Esophagus squamous epithelium (tissue), 4 donors: ENCODE results near the gene JARID2.

ENCODE experiments used
- POLR2A ChIP-seq, 4 donors: fragments of 450-650 bp; IDR thresholded peaks; one replicate each; pipeline ENCODE4 v1.6.1; 2017; ENCODE audit warnings: antibody characterized with exemption in 4 of 4, mild to moderate bottlenecking in 4 of 4, moderate library complexity in 3 of 4
- TF ChIP-seq, protein P1 (sequence below), 6 experiments: fragments of 450-650 bp in 4 of 6; fragments of 200-600 bp in 2 of 6; sonication (generic) in 2 of 6; IDR thresholded peaks; one replicate each; pipeline ENCODE4 v1.5.1; 2016 to 2019; ENCODE audit warnings: antibody characterized with exemption in 6 of 6, mild to moderate bottlenecking in 4 of 6, moderate library complexity in 4 of 6

DNA sequence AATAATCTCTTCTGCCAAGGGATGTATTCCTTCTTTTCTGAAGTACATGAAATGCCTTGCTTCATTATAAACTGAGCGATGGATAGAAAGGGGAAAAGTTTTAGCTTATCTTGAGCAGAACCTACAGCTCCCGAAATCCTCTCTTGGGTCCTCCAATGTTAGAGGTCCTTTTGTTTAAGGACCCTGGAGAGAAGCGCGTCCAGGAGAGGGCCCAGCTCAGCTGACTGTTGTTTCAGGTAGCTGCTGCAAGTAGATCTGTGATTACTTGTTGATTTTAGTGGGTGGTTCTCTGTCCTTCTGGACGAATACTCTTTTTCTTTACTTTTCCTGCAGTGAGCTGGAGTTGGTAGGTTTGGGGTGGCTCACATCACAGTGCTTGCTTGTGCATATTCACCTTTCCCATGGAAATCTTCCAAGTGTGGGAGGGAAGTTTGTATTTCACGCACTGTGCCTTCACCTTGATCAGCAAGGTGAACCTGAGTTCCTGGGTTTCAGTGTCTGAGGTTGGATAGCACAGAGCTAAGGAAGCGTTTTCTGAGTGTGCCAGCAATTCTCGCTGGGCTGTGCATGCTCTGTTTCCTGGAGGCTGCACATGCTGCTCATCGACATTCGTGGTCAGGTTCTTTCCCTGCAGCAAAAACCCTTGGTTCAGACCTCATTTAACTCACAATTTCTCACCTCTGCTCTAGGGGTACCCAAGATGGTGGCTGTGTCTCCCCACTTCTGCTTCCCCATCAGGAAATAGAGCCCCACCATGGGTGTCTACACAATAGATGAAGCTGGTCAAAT, 176.3 kb downstream of the JARID2 start:
- no peak for TF ChIP-seq POLR2A (IDR thresholded peaks at IDR 0.05)
- TF ChIP-seq, protein P1, sequence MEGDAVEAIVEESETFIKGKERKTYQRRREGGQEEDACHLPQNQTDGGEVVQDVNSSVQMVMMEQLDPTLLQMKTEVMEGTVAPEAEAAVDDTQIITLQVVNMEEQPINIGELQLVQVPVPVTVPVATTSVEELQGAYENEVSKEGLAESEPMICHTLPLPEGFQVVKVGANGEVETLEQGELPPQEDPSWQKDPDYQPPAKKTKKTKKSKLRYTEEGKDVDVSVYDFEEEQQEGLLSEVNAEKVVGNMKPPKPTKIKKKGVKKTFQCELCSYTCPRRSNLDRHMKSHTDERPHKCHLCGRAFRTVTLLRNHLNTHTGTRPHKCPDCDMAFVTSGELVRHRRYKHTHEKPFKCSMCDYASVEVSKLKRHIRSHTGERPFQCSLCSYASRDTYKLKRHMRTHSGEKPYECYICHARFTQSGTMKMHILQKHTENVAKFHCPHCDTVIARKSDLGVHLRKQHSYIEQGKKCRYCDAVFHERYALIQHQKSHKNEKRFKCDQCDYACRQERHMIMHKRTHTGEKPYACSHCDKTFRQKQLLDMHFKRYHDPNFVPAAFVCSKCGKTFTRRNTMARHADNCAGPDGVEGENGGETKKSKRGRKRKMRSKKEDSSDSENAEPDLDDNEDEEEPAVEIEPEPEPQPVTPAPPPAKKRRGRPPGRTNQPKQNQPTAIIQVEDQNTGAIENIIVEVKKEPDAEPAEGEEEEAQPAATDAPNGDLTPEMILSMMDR (IDR thresholded peaks at IDR 0.05), result no peak
